Chondrocyte (in vitro differentiated cells): Measurements from ENCODE around the gene OLFM2. TPM values are rescaled to one million over a fixed set of nuclear protein-coding genes. Genes with fewer than 3 reads are reported as not detected.
"Not testable (repeated sequence)": the region's sequence is repeated elsewhere in the genome, so short reads cannot be mapped to it uniquely, and the experiment has no call there.

Experiments
- DNase-seq: peaks from one replicate; pipeline ENCODE4 v3.0.0; 2021; ENCODE audit warnings: mixed read lengths, low spot score
- H3K27ac Mint-ChIP-seq: one replicate; pipeline ENCODE4 v1.8.0; 2021; ENCODE audit warnings: mild to moderate bottlenecking, moderate library complexity, mixed read lengths; ENCODE audit not compliant: unreplicated experiment
- H3K27me3 Mint-ChIP-seq: 2 replicates; pipeline ENCODE4 v1.8.0; 2021; ENCODE audit warnings: low read depth, mixed read lengths
- H3K36me3 Mint-ChIP-seq: 2 replicates; pipeline ENCODE4 v1.8.0; 2021; ENCODE audit warnings: low read depth, mixed read lengths
- H3K4me1 Mint-ChIP-seq: 2 replicates; pipeline ENCODE4 v1.8.0; 2021; ENCODE audit warnings: low read depth, mild to moderate bottlenecking, mixed read lengths
- H3K4me3 Mint-ChIP-seq: one replicate; pipeline ENCODE4 v1.8.0; 2021; ENCODE audit warnings: mild to moderate bottlenecking, moderate library complexity, mixed read lengths; ENCODE audit not compliant: unreplicated experiment
- H3K9me3 Mint-ChIP-seq: 2 replicates; pipeline ENCODE4 v1.8.0; 2021; ENCODE audit warnings: low read depth, mixed read lengths
- CTCF ChIP-seq: fragments of 200-600 bp; sonication (generic); IDR thresholded peaks from 2 replicates; pipeline ENCODE4 v1.5.0; 2021; ENCODE audit warnings: antibody characterized with exemption, mild to moderate bottlenecking, moderate library complexity
- total RNA-seq: library from RNA; stranded (reverse); gene quantifications from 3 replicates; pipeline ENCODE4 v1.2.1, GENCODE V29; 2021

The OLFM2 gene
- total RNA-seq, 1 donor from 2014 or later = 67.9 TPM

- no peaks in the 10 kb centered on the region for H3K4me1 Mint-ChIP-seq
- H3K36me3 Mint-ChIP-seq = no peaks in the 10 kb centered on the region
- no peak overlapping the region for H3K27ac Mint-ChIP-seq
- H3K9me3 Mint-ChIP-seq = no peaks in the 10 kb centered on the region
- H3K4me3 Mint-ChIP-seq = no peak overlapping the region
- no peak for DNase-seq
- H3K27me3 Mint-ChIP-seq = no peaks in the 10 kb centered on the region
- no peak for TF ChIP-seq CTCF
Measured at GRCh38 chr19:9923440-9923839, 12.9 kb downstream of the OLFM2 start.

GRCh38 chr19:9922782-9923379 lies 13.4 kb downstream of the OLFM2 start:
- not testable (repeated sequence) for H3K27ac Mint-ChIP-seq, DNase-seq, H3K9me3 Mint-ChIP-seq, H3K27me3 Mint-ChIP-seq, H3K4me1 Mint-ChIP-seq, H3K4me3 Mint-ChIP-seq, H3K36me3 Mint-ChIP-seq

DNA sequence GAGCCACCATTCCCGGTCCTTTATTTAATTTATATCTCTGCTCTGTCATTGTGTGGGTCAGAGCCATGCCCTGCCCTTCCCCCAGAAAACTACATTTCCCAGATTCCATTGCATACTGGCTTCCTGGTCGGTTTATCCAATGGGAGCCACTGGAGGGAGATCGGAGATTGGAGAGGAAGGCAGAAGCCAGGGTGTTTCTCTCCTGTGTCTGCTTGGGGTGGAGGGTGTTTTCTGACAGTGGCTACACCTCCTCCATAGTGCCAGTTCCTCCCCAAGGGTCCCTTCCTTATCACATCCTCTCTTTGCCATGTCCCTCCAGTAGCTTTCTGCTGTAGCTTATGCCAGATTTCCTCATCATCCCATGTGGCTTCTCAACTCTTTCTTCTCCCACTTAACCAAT lies 19.0 kb downstream of the OLFM2 start:
- Mint-ChIP-seq H3K9me3 (no peaks in the 10 kb centered on the region), H3K27me3 (no peaks in the 10 kb centered on the region), H3K4me3 (no peak overlapping the region), H3K27ac (peak overlapping the region; percentile 62), H3K36me3 (no peaks in the 10 kb centered on the region), H3K4me1 (peaks cover 18% of the 10 kb centered on the region)
- DNase-seq = no peak
- no peak for TF ChIP-seq CTCF

GRCh38 chr19:9916719-9917118 lies 19.6 kb downstream of the OLFM2 start:
- no peak for TF ChIP-seq CTCF

DNA sequence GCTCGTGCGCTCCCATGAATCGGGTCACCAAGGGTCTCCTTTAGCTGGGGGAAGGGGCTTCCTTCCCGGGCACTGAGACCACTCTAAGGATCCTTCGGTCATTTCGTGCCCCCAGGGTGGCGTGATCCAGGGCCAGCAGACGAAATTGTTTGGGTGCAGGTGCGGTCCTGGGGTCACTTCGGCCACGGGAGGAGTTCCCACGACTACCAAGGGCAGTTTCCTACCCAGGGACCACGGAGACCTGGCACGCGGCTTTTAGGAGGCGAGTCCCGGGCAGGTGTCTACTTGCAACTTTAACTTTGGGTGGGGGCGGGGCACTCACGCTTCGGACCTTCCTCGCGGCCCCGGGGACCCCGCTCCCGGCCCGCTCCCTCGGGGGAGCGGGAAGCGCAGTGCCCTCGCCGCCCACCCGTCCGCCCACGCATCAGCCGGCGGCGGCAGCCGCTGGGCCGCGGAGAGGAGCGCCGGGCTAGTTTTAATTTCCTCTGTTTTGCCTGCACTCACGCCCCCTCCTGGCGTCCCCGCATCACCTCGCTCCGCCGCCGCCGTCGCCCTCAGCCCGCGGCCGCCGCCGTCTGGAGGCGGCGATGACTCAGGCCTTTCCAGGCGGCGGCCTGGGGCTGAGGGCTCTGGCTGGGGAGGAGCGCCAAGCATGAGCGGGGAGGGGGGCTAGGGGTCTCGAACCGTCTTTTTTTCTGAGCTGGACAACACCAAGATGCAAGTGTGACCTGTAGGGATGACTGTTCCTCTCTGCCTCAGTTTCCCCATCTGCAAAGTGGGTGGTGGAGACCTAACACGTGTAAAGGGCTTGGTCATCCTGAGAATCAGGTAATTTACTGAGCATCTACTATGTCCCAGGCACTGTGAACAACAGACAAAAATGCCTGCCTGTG lies 21.8 kb downstream of the OLFM2 start:
- no peak for DNase-seq
- Mint-ChIP-seq H3K36me3 (no peaks in the 10 kb centered on the region), H3K27me3 (no peaks in the 10 kb centered on the region), H3K27ac (peak overlapping the region; percentile 67), H3K4me3 (peak overlapping the region; percentile 75), H3K4me1 (peaks cover 18% of the 10 kb centered on the region), H3K9me3 (no peaks in the 10 kb centered on the region)
- TF ChIP-seq CTCF = peak; percentile 86

More at GRCh38 chr19:9916719-9917118, 19.6 kb downstream of the OLFM2 start:
- Mint-ChIP-seq H3K36me3 (no peaks in the 10 kb centered on the region), H3K9me3 (no peaks in the 10 kb centered on the region), H3K4me1 (peaks cover 18% of the 10 kb centered on the region), H3K27me3 (no peaks in the 10 kb centered on the region), H3K4me3 (no peak overlapping the region), H3K27ac (peak overlapping the region; percentile 62)
- no peak for DNase-seq
